GM12878 (cell line): ENCODE measurements around the gene BANP.
"Not testable (repeated sequence)": the region's sequence is repeated elsewhere in the genome, so short reads cannot be mapped to it uniquely, and the experiment has no call there.

Experiments
- BACH1 ChIP-seq: fragments of 450-650 bp; IDR thresholded peaks from 2 replicates; pipeline ENCODE4 v1.6.1; 2017; ENCODE audit warnings: mild to moderate bottlenecking, borderline replicate concordance
- CREB1 ChIP-seq: IDR thresholded peaks from 2 replicates; pipeline ENCODE4 v1.6.1; 2012; ENCODE audit warnings: low read depth, mild to moderate bottlenecking, inconsistent platforms
- GABPA ChIP-seq: IDR thresholded peaks from 2 replicates; pipeline ENCODE4 v1.6.1; 2014; ENCODE audit warnings: antibody characterized with exemption, low read depth, mild to moderate bottlenecking, inconsistent platforms
- KDM1A ChIP-seq: fragments of 200-600 bp; sonication (generic); IDR thresholded peaks from 2 replicates; pipeline ENCODE4 v1.6.1; 2016; ENCODE audit warnings: borderline replicate concordance
- LARP7 ChIP-seq: fragments of 450-650 bp; IDR thresholded peaks from 2 replicates; pipeline ENCODE4 v1.6.1; 2017; ENCODE audit warnings: mild to moderate bottlenecking
- MEF2A ChIP-seq: IDR thresholded peaks from 2 replicates; pipeline ENCODE4 v1.6.1; 2011; ENCODE audit warnings: low read depth, mild to moderate bottlenecking, low read length, moderate library complexity; ENCODE audit not compliant: insufficient read depth
- POLR2A ChIP-seq: IDR thresholded peaks from 2 replicates; pipeline ENCODE4 v1.6.1; 2011; ENCODE audit warnings: low read depth, mild to moderate bottlenecking, low read length
- SP1 ChIP-seq: IDR thresholded peaks from one replicate; pipeline ENCODE4 v1.6.1; 2011; ENCODE audit warnings: low read depth, low read length
- TAF1 ChIP-seq: IDR thresholded peaks from 2 replicates; pipeline ENCODE4 v1.6.1; 2011; ENCODE audit warnings: mild to moderate bottlenecking, low read depth, low read length, borderline replicate concordance
- TCF12 ChIP-seq: IDR thresholded peaks from 2 replicates; pipeline ENCODE4 v1.6.1; 2011; ENCODE audit warnings: low read depth, mild to moderate bottlenecking, low read length
- ZZZ3 ChIP-seq: IDR thresholded peaks from 2 replicates; pipeline ENCODE4 v1.6.1; 2011; ENCODE audit warnings: low read depth; ENCODE audit not compliant: control insufficient read depth, insufficient read length
- TF ChIP-seq, protein P1 (sequence below): IDR thresholded peaks from 2 replicates; pipeline ENCODE4 v1.6.1; 2012; ENCODE audit warnings: mild to moderate bottlenecking, low read depth, low read length
- TF ChIP-seq, protein P2 (sequence below), 3 experiments: IDR thresholded peaks in 2 of 3; conservative IDR thresholded peaks in 1 of 3; 2 replicates each; pipeline ENCODE4 v1.5.1; 2011; ENCODE audit warnings: low read depth in 3 of 3, low read length in 3 of 3, mild to moderate bottlenecking in 3 of 3, control low read depth in 2 of 3, moderate library complexity in 2 of 3, inconsistent platforms in 1 of 3, mixed read lengths in 1 of 3; ENCODE audit not compliant: control insufficient read depth in 2 of 3, insufficient read depth in 1 of 3; ENCODE audit errors: extremely low read depth in 1 of 3

DNA sequence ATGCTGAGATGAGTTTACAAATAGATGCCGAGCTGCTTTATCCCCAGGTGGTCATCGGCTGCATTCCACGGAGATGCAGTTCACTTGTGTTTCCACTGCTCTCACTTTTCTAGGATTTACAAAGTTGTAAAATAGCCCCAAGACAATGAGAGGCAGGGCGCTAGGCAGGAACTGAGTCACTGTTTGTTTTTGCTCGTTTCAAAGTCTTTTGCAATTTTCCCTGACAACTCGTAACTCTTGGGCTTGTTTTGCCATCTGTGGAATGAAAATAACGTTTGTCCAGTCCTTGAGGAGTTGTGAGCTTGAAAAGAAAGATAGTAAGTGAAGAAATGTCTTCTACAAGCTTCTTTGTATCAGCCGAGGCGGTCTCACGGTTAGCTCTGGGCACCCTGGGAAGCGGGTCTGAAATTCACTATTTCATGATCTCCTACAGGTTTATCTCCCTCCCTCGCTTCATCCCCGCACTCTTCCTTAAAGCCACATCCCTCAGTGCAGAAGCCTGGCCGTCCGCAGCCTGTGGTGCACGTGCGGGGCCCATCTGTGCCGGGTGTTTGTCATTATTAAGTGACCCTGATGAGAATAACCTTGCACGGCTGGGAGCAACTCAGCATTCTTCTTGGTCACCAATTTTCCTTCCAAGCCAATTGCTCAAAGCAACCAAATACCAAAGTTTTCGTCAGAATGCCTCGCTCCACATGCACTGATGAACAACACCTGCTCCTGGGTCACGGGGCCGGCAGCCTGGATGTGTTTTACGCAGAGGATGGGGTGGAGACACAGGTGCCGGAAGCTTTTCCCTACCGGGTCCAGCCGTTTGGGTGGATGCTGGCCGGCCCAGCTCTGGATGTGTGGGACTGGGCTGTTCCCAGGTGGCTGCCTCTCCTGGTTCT, 167.9 kb downstream of the BANP start:
- not testable (repeated sequence) for TF ChIP-seq TCF12, BACH1, MEF2A, LARP7, CREB1, TAF1, SP1, KDM1A, ZZZ3, GABPA, POLR2A
- TF ChIP-seq, protein P1, sequence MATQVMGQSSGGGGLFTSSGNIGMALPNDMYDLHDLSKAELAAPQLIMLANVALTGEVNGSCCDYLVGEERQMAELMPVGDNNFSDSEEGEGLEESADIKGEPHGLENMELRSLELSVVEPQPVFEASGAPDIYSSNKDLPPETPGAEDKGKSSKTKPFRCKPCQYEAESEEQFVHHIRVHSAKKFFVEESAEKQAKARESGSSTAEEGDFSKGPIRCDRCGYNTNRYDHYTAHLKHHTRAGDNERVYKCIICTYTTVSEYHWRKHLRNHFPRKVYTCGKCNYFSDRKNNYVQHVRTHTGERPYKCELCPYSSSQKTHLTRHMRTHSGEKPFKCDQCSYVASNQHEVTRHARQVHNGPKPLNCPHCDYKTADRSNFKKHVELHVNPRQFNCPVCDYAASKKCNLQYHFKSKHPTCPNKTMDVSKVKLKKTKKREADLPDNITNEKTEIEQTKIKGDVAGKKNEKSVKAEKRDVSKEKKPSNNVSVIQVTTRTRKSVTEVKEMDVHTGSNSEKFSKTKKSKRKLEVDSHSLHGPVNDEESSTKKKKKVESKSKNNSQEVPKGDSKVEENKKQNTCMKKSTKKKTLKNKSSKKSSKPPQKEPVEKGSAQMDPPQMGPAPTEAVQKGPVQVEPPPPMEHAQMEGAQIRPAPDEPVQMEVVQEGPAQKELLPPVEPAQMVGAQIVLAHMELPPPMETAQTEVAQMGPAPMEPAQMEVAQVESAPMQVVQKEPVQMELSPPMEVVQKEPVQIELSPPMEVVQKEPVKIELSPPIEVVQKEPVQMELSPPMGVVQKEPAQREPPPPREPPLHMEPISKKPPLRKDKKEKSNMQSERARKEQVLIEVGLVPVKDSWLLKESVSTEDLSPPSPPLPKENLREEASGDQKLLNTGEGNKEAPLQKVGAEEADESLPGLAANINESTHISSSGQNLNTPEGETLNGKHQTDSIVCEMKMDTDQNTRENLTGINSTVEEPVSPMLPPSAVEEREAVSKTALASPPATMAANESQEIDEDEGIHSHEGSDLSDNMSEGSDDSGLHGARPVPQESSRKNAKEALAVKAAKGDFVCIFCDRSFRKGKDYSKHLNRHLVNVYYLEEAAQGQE, result not testable (repeated sequence)
- TF ChIP-seq, protein P2, sequence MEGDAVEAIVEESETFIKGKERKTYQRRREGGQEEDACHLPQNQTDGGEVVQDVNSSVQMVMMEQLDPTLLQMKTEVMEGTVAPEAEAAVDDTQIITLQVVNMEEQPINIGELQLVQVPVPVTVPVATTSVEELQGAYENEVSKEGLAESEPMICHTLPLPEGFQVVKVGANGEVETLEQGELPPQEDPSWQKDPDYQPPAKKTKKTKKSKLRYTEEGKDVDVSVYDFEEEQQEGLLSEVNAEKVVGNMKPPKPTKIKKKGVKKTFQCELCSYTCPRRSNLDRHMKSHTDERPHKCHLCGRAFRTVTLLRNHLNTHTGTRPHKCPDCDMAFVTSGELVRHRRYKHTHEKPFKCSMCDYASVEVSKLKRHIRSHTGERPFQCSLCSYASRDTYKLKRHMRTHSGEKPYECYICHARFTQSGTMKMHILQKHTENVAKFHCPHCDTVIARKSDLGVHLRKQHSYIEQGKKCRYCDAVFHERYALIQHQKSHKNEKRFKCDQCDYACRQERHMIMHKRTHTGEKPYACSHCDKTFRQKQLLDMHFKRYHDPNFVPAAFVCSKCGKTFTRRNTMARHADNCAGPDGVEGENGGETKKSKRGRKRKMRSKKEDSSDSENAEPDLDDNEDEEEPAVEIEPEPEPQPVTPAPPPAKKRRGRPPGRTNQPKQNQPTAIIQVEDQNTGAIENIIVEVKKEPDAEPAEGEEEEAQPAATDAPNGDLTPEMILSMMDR (IDR thresholded peaks at IDR 0.05 in 2 of 3, conservative IDR thresholded peaks at IDR 0.05 in 1 of 3; ENCODE audit: control insufficient read depth in 2 of 3, extremely low read depth in 1 of 3, insufficient read depth in 1 of 3, low read depth in 3 of 3, low read length in 3 of 3), result not testable (repeated sequence)
